Renal cortex interstitium (tissue), 3 donors: ENCODE data around the gene MRPS12. TPM values are rescaled to one million over a fixed set of nuclear protein-coding genes. Genes with fewer than 3 reads are reported as not detected.

Experiments used
- polyA plus RNA-seq, 3 donors: library from polyadenylated mRNA; unstranded; fragments of 120-200 nt; gene quantifications; one replicate each; pipeline ENCODE4 v1.2.1, GENCODE V29; 2013; ENCODE audit not compliant: insufficient read length in 3 of 3

The MRPS12 gene
- polyA plus RNA-seq, 3 donors = 15.2 to 27.4 (median 26.5) TPM

Other genes with a start within 250 kb of the MRPS12 start
- 10 to 100 TPM in 1 of 3 donors, 1 to 10 TPM in 2; 7.8 to 17.4 (median 9.7) TPM for gene CAPN12, start 186.5 kb upstream of the MRPS12 start, polyA plus RNA-seq
- gene LGALS7, start 157.4 kb upstream of the MRPS12 start, polyA plus RNA-seq = 1 to 10 TPM in 1 of 3 donors, under 1 TPM in 1, not detected in 1; 1.00 to 2.1 TPM
- 1 to 10 TPM in 1 of 3 donors, under 1 TPM in 1, not detected in 1; 0.57 to 2.5 TPM for gene LGALS7B, start 141.7 kb upstream of the MRPS12 start, polyA plus RNA-seq
- gene LGALS4, start 118.0 kb upstream of the MRPS12 start, polyA plus RNA-seq = 1 to 10 TPM; 1.4 to 2.9 (median 2.0) TPM
- 100 to 1,000 TPM; 136 to 158 (median 147) TPM for gene ECH1, start 99.2 kb upstream of the MRPS12 start, polyA plus RNA-seq
- gene HNRNPL, start 81.0 kb upstream of the MRPS12 start, polyA plus RNA-seq = 100 to 1,000 TPM; 449 to 563 (median 527) TPM
- 1 to 10 TPM; 6.0 to 8.9 (median 7.8) TPM for gene RINL, start 52.7 kb upstream of the MRPS12 start, polyA plus RNA-seq
- 10 to 100 TPM; 37.1 to 48.7 (median 42.1) TPM for gene SIRT2, start 31.3 kb upstream of the MRPS12 start, polyA plus RNA-seq
- gene NFKBIB, start 31.0 kb upstream of the MRPS12 start, polyA plus RNA-seq = 10 to 100 TPM in 2 of 3 donors, 1 to 10 TPM in 1; 6.4 to 11.0 (median 10.4) TPM
- gene CCER2, start 18.8 kb upstream of the MRPS12 start, polyA plus RNA-seq = 1 to 10 TPM in 1 of 3 donors, under 1 TPM in 2; 0.57 to 1.1 (median 0.65) TPM
- 10 to 100 TPM; 43.2 to 56.0 (median 50.9) TPM for gene SARS2, start 181 bp upstream of the MRPS12 start, polyA plus RNA-seq
- gene FBXO17, start 44.8 kb downstream of the MRPS12 start, polyA plus RNA-seq = 10 to 100 TPM; 69.5 to 93.4 (median 71.4) TPM
- 1 to 10 TPM; 7.1 to 8.7 (median 7.2) TPM for gene FBXO27, start 101.6 kb downstream of the MRPS12 start, polyA plus RNA-seq
- under 1 TPM; 0.20 to 0.72 (median 0.38) TPM for gene ACP7, start 153.4 kb downstream of the MRPS12 start, polyA plus RNA-seq
- 10 to 100 TPM; 41.7 to 71.0 (median 65.6) TPM for gene PAK4, start 194.8 kb downstream of the MRPS12 start, polyA plus RNA-seq